ENCODE data around the gene HOTAIR. TPM values are rescaled to one million over a fixed set of nuclear protein-coding genes. Genes with fewer than 3 reads are reported as not detected.

HOTAIR gene
- total RNA-seq, 1 experiment from 2014 or later = not detected

DNA sequence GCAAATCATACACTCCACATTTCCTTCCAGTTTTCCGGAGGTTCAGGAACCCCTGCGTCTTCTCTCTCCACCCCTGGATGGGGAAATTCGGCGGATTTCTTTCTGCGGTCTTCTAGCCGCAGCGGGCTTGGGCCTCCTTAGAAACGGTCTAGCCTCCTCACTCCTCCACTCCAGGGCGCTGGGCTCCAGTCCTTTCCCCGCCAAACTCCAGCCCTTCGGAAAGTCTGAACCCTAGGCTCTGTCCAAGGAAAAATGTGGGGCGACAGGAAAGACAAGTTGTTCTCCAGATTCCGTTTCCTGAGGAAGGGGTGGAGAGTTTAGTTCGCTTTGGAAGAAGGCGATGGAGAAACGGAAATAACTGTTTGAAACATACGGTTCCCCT, 8.8 kb upstream of the HOTAIR start:
- Histone ChIP-seq H4K91ac (ENCODE audit: insufficient read length, low read depth, low read length) (no peak overlapping the region), H3T11ph (ENCODE audit: low read length) (no peak overlapping the region), H3K79me1 (ENCODE audit: insufficient read depth, low read depth, low read length, poor library complexity, severe bottlenecking) (no peaks in the 10 kb centered on the region), H3K23ac (ENCODE audit: insufficient read length, low read depth, low read length) (no peak overlapping the region), H3K27me3 (ENCODE audit: insufficient read depth, low read length) (peaks cover 94% of the 10 kb centered on the region), H3K18ac (ENCODE audit: insufficient read length, low read depth, low read length) (no peak overlapping the region), H3K79me2 (ENCODE audit: insufficient read depth, low read length) (no peaks in the 10 kb centered on the region), H3K9ac (ENCODE audit: extremely low read depth, insufficient read length, low read length) (no peak overlapping the region), H2AK5ac (ENCODE audit: insufficient read length, low read length) (no peak overlapping the region), H3K23me2 (ENCODE audit: insufficient read length, low read depth, low read length, poor library complexity, severe bottlenecking) (no peaks in the 10 kb centered on the region), H3K27ac (ENCODE audit: insufficient read length, low read depth, low read length) (no peak overlapping the region), H2BK15ac (ENCODE audit: low read depth, low read length) (no peak overlapping the region), H4K8ac (replicated peaks; ENCODE audit: insufficient read length, low read depth, low read length) (no peak overlapping the region), H3K4me2 (ENCODE audit: insufficient read depth, insufficient read length, low read length) (no peak overlapping the region), H2AFZ (ENCODE audit: low read length) (no peak overlapping the region), H3K4ac (ENCODE audit: low read depth, low read length) (no peak overlapping the region), H3K56ac (ENCODE audit: insufficient read length, low read depth, low read length) (no peak overlapping the region), H4K5ac (ENCODE audit: insufficient read length, low read depth, low read length) (no peak overlapping the region), H2BK12ac (ENCODE audit: insufficient read length, low read depth, low read length) (no peak overlapping the region), H2BK120ac (ENCODE audit: low read depth, low read length, poor library complexity, severe bottlenecking) (no peak overlapping the region), H3K9me3 (ENCODE audit: control insufficient read depth, low read depth, low read length) (no peaks in the 10 kb centered on the region), H2BK5ac (ENCODE audit: insufficient read length, low read length) (no peak overlapping the region), H4K20me1 (ENCODE audit: control insufficient read depth, insufficient read depth, insufficient read length) (no peaks in the 10 kb centered on the region), H2BK20ac (ENCODE audit: low read depth, low read length, poor library complexity, severe bottlenecking) (no peak overlapping the region), H3K14ac (ENCODE audit: insufficient read depth, low read length) (no peak overlapping the region), H3K4me1 (ENCODE audit: insufficient read depth, low read length) (no peaks in the 10 kb centered on the region)
- peaks cover 3 to 10% of the 10 kb centered on the region in 2 experiments; a peak in 2 of 4 replicates for H3K4me1 Mint-ChIP-seq
- WGBS (ENCODE audit: extremely low coverage, insufficient read length, low lambda C conversion rate) = no CpG with 5 or more reads among the region's 17 CpGs
- no peak overlapping the region for H3K27ac Mint-ChIP-seq
- peaks cover 7 to 14% of the 10 kb centered on the region in 2 experiments; a peak in 4 of 5 replicates for H3K9me3 Mint-ChIP-seq
- TF ChIP-seq, protein P1, sequence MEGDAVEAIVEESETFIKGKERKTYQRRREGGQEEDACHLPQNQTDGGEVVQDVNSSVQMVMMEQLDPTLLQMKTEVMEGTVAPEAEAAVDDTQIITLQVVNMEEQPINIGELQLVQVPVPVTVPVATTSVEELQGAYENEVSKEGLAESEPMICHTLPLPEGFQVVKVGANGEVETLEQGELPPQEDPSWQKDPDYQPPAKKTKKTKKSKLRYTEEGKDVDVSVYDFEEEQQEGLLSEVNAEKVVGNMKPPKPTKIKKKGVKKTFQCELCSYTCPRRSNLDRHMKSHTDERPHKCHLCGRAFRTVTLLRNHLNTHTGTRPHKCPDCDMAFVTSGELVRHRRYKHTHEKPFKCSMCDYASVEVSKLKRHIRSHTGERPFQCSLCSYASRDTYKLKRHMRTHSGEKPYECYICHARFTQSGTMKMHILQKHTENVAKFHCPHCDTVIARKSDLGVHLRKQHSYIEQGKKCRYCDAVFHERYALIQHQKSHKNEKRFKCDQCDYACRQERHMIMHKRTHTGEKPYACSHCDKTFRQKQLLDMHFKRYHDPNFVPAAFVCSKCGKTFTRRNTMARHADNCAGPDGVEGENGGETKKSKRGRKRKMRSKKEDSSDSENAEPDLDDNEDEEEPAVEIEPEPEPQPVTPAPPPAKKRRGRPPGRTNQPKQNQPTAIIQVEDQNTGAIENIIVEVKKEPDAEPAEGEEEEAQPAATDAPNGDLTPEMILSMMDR (conservative IDR thresholded peaks at IDR 0.05) = no peak
- no peak overlapping the region for H3K4me3 Mint-ChIP-seq
- peaks cover 100% of the 10 kb centered on the region for H3K27me3 Mint-ChIP-seq (ENCODE audit: low read depth)
- H3K36me3 Mint-ChIP-seq (ENCODE audit: insufficient read depth in 1 of 3, low read depth in 3 of 3) = no peaks in the 10 kb centered on the region; a peak in 2 of 7 replicates
- no peak for DNase-seq
